GM23248 (cell line): ENCODE results near the gene POLN.

Experiments
- EZH2 ChIP-seq: fragments of 200-600 bp; sonication (generic); IDR thresholded peaks from 2 replicates; pipeline ENCODE4 v1.6.1; 2018; ENCODE audit warnings: antibody characterized with exemption, mild to moderate bottlenecking; ENCODE audit not compliant: insufficient read depth, poor library complexity, severe bottlenecking
- EZH2phosphoT487 ChIP-seq: fragments of 200-600 bp; sonication (generic); IDR thresholded peaks from 2 replicates; pipeline ENCODE4 v1.6.1; 2018; ENCODE audit warnings: antibody characterized with exemption, moderate library complexity, mild to moderate bottlenecking, low read depth; ENCODE audit not compliant: insufficient read depth

DNA sequence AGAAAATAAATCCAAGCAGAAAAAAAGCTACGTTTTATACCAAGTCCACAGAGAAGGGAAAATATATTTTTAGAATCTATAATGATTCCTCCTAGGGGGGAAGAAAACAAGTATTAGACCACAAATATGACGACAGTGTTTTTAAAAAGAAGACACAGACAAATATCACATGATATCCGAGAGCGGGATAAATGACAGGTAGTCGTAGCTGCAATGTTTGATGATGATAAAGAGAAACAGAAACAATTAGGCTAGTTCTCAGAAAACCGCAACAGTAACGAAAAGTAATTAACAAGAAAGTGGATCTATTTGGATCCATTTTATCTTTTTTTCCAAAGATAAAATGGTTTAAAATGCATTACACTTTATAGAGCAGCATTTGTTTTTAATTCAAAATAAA is 918 bp downstream of the POLN start:
- no peak for TF ChIP-seq EZH2
- TF ChIP-seq EZH2phosphoT487, result no peak
